OCI-LY3 (cell line): ENCODE measurements around the gene EFS.

Experiments
- H2AFZ ChIP-seq: fragments of 200-600, 300-600 bp; shearing (Covaris generic); 2 replicates; pipeline ENCODE4 v1.6.0; 2014; ENCODE audit warnings: antibody characterized with exemption, low read depth, low read length
- H3K27ac ChIP-seq: fragments of 200-600, 300-600 bp; sonication (generic); 2 replicates; pipeline ENCODE4 v1.5.1; 2014; ENCODE audit warnings: mild to moderate bottlenecking, low read length, moderate library complexity, mixed read lengths
- H3K27me3 ChIP-seq: fragments of 200-600, 300-600 bp; sonication (generic); 2 replicates; pipeline ENCODE4 v1.6.1; 2014; ENCODE audit warnings: low read depth, low read length, mixed read lengths
- H3K36me3 ChIP-seq: fragments of 200-600, 300-600 bp; sonication (generic); replicated peaks from 2 replicates; pipeline ENCODE3; 2014; ENCODE audit warnings: low read depth, low read length, mixed read lengths
- H3K4me1 ChIP-seq: fragments of 300-600, 200-600 bp; sonication (generic); 2 replicates; pipeline ENCODE4 v1.6.1; 2014; ENCODE audit warnings: low read length, mixed read lengths
- H3K4me2 ChIP-seq: fragments of 200-600, 300-600 bp; sonication (generic); 2 replicates; pipeline ENCODE4 v1.6.1; 2014; ENCODE audit warnings: low read length, mixed read lengths
- H3K4me3 ChIP-seq: fragments of 300-600, 200-600 bp; sonication (generic); 2 replicates; pipeline ENCODE4 v1.5.1; 2014; ENCODE audit warnings: antibody characterized with exemption, mild to moderate bottlenecking, low read length, moderate library complexity
- H3K79me2 ChIP-seq: fragments of 300-600, 200-600 bp; shearing (Covaris generic); 2 replicates; pipeline ENCODE4 v1.6.1; 2014; ENCODE audit warnings: mild to moderate bottlenecking, low read length, mixed read lengths
- H3K9ac ChIP-seq: fragments of 300-600, 200-600 bp; shearing (Covaris generic); 2 replicates; pipeline ENCODE4 v1.6.0; 2014; ENCODE audit warnings: mild to moderate bottlenecking, low read length, moderate library complexity
- H3K9me3 ChIP-seq: fragments of 200-600, 300-600 bp; shearing (Covaris generic); 2 replicates; pipeline ENCODE4 v1.6.1; 2014; ENCODE audit warnings: low read length, mixed read lengths; ENCODE audit not compliant: insufficient read depth
- H4K20me1 ChIP-seq: fragments of 200-600, 300-600 bp; sonication (generic); 2 replicates; pipeline ENCODE4 v1.6.1; 2016; ENCODE audit warnings: low read length, mixed read lengths; ENCODE audit not compliant: insufficient read depth
- EZH2phosphoT487 ChIP-seq: fragments of 200-600 bp; shearing (Covaris generic); IDR thresholded peaks from 2 replicates; pipeline ENCODE4 v1.6.1; 2018; ENCODE audit warnings: antibody characterized with exemption, mixed run types, low read depth
- TF ChIP-seq, protein P1 (sequence below): fragments of 200-600, 300-600 bp; sonication (generic); IDR thresholded peaks from 2 replicates; pipeline ENCODE4 v1.5.1; 2014; ENCODE audit warnings: antibody characterized with exemption, low read length, low read depth

EFS gene

DNA sequence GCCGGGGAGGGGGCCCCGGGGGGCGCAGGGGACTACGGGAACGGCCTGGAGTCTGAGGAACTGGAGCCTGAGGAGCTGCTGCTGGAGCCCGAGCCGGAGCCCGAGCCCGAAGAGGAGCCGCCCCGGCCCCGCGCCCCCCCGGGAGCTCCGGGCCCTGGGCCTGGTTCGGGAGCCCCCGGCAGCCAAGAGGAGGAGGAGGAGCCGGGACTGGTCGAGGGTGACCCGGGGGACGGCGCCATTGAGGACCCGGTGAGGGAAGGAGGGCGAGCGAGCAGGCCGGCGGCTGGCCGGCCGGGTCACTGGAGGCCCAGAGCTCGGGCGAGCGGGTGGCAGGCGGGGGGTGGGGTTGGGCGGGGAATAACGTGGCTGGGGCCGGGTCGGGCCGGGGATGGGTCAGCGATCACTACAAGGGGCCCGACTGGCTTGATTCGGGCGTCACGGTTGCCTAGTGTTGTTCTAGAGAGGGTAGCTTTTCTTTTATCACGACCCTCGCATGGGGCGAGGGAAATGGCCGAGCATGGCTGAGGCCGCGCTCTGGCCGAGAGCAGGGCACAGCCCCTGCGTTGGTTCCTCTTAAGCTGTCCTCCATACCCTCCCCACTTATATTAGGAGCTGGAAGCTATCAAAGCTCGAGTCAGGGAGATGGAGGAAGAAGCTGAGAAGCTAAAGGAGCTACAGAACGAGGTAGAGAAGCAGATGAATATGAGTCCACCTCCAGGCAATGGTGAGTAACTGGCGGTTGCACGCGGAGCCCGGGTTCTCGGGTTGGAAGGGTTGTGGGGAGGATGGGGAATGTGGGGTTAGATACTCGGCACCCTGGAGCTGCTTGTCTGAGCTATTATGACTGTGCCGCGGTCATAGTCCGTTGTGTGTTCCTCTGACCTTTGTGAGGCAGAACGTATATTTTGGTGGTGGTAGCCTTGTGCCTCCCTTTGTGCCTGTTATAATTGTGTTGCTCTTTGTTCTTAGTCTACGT lies 43.1 kb downstream of the EFS start:
- Histone ChIP-seq H3K36me3 (peaks cover 28% of the 10 kb centered on the region), H3K4me2 (peak overlapping the region; percentile 79), H3K9ac (peak overlapping the region; percentile 97), H3K27me3 (no peaks in the 10 kb centered on the region), H2AFZ (no peak overlapping the region), H3K79me2 (peaks cover 35% of the 10 kb centered on the region), H4K20me1 (peaks cover 9% of the 10 kb centered on the region; the same call in 1 of the 2 replicates), H3K9me3 (no peaks in the 10 kb centered on the region), H3K4me1 (peaks cover 19% of the 10 kb centered on the region), H3K4me3 (peak overlapping the region; percentile 98), H3K27ac (peak overlapping the region; percentile 60)
- TF ChIP-seq EZH2phosphoT487, result no peak
- TF ChIP-seq, protein P1, sequence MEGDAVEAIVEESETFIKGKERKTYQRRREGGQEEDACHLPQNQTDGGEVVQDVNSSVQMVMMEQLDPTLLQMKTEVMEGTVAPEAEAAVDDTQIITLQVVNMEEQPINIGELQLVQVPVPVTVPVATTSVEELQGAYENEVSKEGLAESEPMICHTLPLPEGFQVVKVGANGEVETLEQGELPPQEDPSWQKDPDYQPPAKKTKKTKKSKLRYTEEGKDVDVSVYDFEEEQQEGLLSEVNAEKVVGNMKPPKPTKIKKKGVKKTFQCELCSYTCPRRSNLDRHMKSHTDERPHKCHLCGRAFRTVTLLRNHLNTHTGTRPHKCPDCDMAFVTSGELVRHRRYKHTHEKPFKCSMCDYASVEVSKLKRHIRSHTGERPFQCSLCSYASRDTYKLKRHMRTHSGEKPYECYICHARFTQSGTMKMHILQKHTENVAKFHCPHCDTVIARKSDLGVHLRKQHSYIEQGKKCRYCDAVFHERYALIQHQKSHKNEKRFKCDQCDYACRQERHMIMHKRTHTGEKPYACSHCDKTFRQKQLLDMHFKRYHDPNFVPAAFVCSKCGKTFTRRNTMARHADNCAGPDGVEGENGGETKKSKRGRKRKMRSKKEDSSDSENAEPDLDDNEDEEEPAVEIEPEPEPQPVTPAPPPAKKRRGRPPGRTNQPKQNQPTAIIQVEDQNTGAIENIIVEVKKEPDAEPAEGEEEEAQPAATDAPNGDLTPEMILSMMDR, result no peak

DNA sequence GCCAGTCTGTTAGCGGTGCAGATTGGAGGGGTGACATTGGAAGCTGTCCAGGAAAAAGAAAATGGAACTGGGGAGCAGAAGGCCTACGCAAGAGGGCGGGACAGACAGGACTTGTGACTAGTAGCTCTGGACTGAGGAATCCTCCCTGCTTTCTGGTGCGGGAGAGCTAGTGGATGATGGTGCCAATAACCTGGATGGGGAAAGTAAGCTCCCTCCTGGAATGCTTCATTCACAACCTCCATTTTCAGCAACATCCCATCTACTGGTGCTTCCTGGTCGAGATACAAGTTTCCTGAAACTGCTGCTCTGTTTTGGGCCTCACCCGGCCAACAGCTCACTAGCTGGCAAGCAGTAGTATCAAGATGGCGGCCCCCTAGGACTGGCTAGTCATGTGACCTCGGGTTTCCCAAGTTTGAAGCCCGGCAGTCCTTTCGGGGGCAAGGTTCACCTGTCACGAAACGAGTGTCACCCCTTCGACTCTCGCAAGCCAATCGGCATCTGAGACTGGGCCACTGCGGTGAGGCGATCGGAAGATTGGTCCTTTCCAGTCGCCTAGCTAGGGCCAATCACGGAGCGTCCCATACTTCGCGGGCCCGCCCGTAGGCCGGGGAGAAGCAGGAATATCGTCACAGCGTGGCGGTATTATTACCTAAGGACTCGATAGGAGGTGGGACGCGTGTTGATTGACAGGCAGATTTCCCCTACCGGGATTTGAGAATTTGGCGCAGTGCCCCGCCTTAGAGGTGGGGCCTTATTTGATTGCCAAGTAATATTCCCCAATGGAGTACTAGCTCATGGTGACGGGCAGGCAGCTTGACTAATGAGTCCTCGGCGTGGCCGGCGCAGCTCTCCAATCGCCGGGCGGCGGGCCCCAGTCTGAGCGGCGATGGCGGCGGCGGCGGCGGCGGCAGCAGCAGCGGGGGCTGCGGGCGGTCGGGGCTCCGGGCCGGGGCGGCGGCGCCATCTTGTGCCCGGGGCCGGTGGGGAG lies 44.1 kb downstream of the EFS start, which contains the start of gene PABPN1:
Gene PABPN1 (plus strand): TSS at position 874 of the 988 bp plus-strand sequence. CDS start 13 bp downstream, at position 887.
- Histone ChIP-seq H2AFZ (peak within 1 kb of the TSS; percentile 12; the same call in 1 of the 2 replicates), H3K9me3 (no peaks in the 10 kb centered on the region), H4K20me1 (peaks cover 9% of the 10 kb centered on the region; the same call in 1 of the 2 replicates), H3K27ac (peak within 1 kb of the TSS; percentile 86), H3K9ac (peak within 1 kb of the TSS; percentile 97), H3K4me1 (peaks cover 19% of the 10 kb centered on the region), H3K4me2 (peak within 1 kb of the TSS; percentile 100), H3K4me3 (peak within 1 kb of the TSS; percentile 98), H3K79me2 (peaks cover 35% of the 10 kb centered on the region), H3K27me3 (no peaks in the 10 kb centered on the region), H3K36me3 (peaks cover 28% of the 10 kb centered on the region)
- TF ChIP-seq EZH2phosphoT487, result no peak
- TF ChIP-seq, protein P1, result no peak

DNA sequence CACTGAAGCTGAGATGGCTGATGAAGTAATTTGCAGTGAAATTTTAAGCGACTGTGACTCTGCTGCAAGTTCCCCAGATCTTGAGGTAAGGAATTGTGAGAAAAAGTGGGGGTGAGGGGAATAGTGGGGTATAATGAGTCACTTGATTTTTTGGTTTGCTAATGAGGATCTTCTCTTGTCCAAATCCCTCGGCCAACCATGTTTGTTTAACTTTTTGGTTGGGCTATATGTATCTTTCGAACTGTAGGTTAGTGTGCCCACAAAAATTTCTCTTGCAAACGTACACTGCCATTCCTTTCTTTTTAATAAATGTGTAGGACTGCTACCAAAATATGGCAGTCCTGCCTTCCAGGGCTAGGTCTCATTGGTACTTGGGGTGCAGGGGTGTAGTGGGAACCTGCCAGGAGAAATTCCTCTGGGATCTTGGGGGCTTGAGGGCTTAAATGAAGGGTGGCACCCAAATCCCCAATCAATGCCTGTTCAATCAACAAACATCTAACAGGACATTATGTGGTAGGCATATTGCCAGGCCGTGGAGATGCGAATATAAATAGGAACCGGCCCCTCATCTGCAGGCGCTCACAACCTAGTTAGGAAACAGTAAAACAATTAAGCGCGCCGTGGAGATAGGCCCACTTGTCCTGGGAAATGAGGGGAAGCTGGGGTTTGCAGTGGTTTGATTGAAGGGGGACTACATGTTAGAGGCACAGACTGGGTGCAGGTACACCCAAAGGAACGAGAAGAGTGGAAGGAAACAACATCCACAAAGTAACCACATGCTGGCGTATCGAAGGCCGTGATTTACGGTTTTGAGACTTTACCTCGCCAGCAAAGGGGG lies 45.0 kb downstream of the EFS start:
- Histone ChIP-seq H3K27me3 (no peaks in the 10 kb centered on the region), H3K27ac (peak overlapping the region; percentile 86), H3K4me3 (peak overlapping the region; percentile 93), H4K20me1 (peaks cover 9% of the 10 kb centered on the region; the same call in 1 of the 2 replicates), H3K79me2 (peaks cover 35% of the 10 kb centered on the region), H3K9me3 (no peaks in the 10 kb centered on the region), H3K4me1 (peaks cover 19% of the 10 kb centered on the region), H3K9ac (peak overlapping the region; percentile 84), H3K4me2 (peak overlapping the region; percentile 100), H3K36me3 (peaks cover 27% of the 10 kb centered on the region), H2AFZ (peak overlapping the region; percentile 12; the same call in 1 of the 2 replicates)
- TF ChIP-seq, protein P1, result no peak
- no peak for TF ChIP-seq EZH2phosphoT487
